Hematopoietic multipotent progenitor cell treated with erythropoietin and hydrocortisone succinate and interleukin-3 and kit ligand, for 8 days (in vitro differentiated cells): Measurements from ENCODE around the gene CYS1.
"Not testable (repeated sequence)": the region's sequence is repeated elsewhere in the genome, so short reads cannot be mapped to it uniquely, and the experiment has no call there.

Experiments used
- DNase-seq: peaks from one replicate; pipeline ENCODE4 v3.0.0-alpha.2; 2015

CYS1 gene, protein sequence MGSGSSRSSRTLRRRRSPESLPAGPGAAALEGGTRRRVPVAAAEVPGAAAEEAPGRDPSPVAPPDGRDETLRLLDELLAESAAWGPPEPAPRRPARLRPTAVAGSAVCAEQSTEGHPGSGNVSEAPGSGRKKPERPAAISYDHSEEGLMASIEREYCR

GRCh38 chr2:10079870-10080535 is at the start of gene CYS1:
TSS of gene CYS1 (minus strand) at chr2:10080411. CDS start at chr2:10080223, 188 bp downstream.
- DNase-seq = no peak

GRCh38 chr2:10129490-10129889 is 49.3 kb upstream of the CYS1 start:
- DNase-seq = no peak

DNA sequence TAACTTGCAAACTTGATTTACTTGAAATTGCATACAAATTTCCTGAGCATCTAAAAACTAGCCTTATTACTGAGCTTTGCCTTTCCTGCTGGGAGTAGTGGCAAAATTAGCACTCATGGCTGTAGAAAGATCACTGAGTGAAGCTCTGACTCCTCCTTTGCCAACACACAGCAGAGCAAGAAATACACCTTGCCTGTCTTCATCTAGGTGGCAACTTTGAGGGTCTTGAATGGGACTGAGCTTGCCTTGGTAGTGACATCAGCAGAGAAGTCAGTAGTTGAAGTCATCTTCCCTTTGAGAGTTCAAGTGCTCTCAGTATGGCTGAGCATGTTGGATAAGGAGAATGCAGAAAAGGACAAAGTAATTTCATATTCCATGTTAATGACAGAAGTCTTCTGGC is 48.2 kb upstream of the CYS1 start:
- DNase-seq = no peak

DNA sequence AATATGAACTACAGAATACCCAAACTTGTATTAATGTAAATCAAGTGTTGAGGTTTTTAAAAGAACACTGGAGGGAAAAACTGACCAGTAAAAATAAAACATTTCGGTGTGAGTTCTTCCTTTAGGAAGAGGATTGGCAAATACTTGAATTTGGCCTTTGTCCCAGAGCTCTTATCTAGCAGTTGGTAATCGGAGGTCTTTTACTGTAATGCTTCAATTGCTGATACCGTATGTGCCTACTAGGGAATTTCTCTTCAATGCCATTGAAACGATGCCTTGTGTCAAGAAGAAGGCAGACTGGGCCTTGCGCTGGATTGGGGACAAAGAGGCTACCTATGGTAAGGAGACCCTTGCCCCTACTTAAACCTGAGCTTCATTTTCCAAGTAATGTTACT is 46.4 kb upstream of the CYS1 start:
- DNase-seq = peak; percentile 67

- DNase-seq = peak; percentile 10
Measured at GRCh38 chr2:10125842-10126631, 45.8 kb upstream of the CYS1 start.

GRCh38 chr2:10124538-10125045 is 44.4 kb upstream of the CYS1 start:
- peak; percentile 86 for DNase-seq

- peak; percentile 12 for DNase-seq
Measured at GRCh38 chr2:10123281-10123680, 43.1 kb upstream of the CYS1 start.

GRCh38 chr2:10122500-10123280 is 42.5 kb upstream of the CYS1 start, which contains the start of gene RRM2:
TSS of gene RRM2 (plus strand) at chr2:10122739. CDS start at chr2:10122799, 60 bp downstream.
- DNase-seq = peak; percentile 97

GRCh38 chr2:10120877-10121574 is 40.8 kb upstream of the CYS1 start:
- DNase-seq = peak; percentile 80

GRCh38 chr2:10120158-10120876 is 40.1 kb upstream of the CYS1 start:
- peak; percentile 96 for DNase-seq

DNA sequence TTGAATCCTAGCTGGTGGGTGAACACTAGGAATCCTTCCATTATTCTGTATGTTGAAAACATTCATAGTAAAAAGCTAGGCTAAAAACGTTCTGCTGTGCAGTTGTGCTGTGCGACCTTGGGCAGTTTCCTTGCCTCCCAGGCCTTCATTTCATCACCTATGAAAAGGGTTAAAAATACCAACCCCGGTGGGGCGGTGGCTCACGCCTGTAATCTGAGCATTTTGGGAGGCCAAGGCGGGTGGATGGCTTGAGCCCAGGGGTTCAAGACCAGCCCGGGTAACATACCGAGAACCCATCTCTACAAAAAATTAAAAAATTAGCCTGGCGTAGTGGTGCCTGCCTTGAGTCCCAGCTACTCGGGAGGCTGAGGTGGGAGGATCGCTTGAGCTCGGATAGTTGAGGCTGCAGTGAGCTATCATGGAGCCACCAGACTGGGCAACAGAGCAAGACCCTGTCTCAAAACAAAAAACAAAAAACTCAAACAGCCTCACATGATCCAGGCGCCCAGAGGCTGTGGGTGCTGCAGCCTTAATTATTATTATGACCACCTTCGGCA is 39.5 kb upstream of the CYS1 start:
- DNase-seq = no peak

DNA sequence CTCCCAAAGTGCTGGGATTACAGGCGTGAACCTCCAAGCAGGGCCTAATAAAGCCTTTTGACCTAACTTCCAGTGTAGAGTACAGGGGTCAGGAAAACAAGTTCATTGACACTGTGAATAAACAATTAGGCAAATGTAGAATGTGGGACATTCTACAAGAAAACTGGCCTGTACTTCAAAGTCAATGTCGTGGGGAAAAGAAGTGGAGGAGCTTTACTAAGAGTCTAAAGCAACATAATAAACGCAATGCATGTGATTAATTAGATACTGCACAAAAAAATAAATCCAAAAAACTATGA is 38.8 kb upstream of the CYS1 start:
- no peak for DNase-seq

DNA sequence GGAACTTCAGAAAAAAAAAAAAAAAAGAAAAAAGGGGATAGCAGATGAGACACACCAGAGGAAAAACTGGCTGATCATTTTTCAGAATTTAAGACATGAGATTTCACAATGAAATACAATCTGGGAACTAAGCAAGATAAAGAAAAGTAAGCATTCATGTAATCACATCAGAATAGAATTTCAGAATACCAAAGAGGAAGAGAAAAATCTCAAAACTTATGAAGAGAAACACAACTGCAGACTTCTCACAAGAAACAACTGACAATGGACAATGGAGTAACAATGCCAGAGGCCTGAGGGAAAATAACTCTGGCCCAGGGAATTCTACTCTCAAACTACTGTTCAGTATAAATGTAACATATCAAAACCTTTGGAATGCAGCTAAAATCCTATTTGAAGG is 29.1 kb upstream of the CYS1 start:
- no peak for DNase-seq

DNA sequence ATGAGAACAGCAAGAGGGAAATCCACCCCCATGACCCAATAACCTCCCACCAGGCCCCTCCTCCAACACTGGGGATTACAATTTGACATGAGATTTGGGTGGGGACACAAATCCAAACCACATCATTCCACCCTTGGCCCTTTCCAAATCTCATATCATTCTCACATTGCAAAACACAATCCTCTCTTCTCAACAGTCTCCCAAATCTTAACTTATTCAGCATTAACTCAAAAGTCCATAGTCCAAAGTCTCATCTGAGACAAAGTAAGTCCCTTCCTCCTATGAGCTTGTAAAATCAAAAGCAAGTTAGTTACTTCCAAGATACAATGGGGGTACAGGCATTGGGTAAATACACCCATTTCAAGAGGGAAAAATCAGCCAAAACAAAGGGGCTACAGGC is 24.7 kb upstream of the CYS1 start:
- not testable (repeated sequence) for DNase-seq

DNA sequence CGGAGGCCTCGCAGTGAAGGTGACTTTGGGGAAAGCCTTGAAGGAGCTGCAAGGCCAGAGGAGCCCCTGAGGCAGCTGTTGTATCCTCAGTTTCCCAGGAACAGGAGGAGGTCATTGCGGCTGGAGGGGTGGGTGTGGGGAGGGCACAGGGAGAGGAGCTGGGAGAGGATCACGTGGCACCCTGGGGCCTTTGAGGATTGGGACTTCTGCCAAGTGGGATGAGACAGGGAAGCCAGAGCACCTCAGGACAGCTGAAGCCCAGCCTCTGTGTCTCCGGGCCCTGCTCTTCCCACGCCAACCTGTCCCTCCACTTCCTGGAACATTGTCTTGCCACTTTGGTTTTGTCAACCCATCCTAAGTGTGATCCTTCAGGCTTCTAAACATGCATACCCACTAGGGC is 23.0 kb upstream of the CYS1 start:
- DNase-seq = no peak

DNA sequence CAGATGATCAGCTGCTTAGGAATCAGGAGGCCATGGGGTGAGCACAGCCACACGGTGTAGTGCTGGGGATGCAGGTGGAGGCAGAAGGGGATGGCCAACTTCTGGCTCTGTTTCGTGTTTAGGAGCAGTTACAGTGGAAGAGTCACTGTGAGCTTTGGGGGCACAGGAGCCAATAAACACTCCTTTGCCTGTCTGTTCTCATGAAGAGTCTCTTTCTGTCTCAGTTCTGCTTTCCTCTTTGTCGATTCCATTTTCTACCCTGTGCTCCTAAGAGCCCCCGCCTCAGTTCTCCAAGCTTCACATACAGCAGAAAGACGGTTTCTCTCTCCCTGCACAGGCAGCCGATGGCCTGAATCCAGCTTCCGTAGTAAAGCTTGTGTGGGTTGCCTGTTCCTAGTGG is 21.3 kb upstream of the CYS1 start:
- no peak for DNase-seq

- peak; percentile 43 for DNase-seq
Measured at GRCh38 chr2:10097352-10098148, 17.3 kb upstream of the CYS1 start.

DNA sequence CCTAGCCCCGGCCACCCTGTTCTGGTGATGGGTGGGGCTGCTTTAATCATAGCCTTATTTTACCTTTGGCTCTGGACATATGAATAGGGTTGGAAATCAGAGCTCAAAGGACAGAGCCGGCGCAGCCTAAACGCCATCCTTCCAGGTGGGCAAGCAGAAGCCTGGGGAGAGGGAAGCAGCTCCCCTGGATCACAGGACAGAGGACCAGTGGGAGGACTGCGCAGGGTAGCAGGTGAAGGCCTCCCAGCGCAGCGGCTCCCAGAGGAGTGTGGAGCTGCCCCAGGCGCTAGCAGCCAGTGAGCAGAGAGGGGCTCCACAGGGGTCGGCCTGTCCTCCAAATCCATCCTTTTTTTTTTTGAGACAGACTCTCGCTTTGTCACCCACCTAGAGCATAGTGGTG is 16.4 kb upstream of the CYS1 start:
- no peak for DNase-seq

GRCh38 chr2:10095175-10095574 is 15.0 kb upstream of the CYS1 start:
- DNase-seq = no peak

DNA sequence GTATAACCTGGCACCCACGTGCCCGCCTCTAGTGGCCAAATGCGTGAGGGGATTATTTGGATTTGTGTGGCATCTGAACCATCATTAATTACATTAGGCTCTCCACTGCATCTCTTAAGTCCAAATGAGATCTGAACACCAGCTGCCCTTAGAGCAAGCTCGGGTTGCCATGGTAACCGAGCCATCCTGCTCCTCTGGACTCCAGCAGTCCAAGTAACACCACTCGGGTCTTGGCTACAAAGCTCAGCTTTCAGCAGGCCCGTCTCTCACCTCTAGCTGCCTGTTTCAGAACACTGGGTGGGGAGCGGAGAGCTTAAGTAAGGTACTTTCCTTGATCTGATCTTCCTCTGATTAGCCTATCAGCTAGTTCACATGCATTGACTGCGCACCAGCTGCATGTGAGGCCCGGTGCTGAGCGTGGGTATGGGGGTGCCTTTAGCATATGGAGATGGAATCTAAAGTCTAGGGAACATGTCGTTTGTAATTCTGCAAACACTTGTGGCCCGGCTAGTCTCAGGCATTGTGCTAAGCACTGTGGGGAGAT is 14.1 kb upstream of the CYS1 start:
- DNase-seq = no peak
